HEK293 (cell line): ENCODE results near the gene ASPHD1.

Experiments used
- CTCF ChIA-PET: fragments of 350-600 bp; formaldehyde crosslinking; extraction: SDS; loops from one replicate; lab custom pipeline; 2021; ENCODE audit warnings: antibody characterized with exemption; lab: Yijun Ruan, JAX
- POLR2A ChIA-PET: fragments of 300-600 bp; formaldehyde crosslinking; extraction: SDS; loops from one replicate; lab custom pipeline; 2020; ENCODE audit warnings: antibody characterized with exemption, inconsistent platforms; lab: Yijun Ruan, JAX
- H3K27ac ChIP-seq: fragments of 200-500 bp; sonication (Bioruptor generic); 2 replicates; pipeline ENCODE4 v1.5.1; 2014; ENCODE audit warnings: low read depth, low read length, control low read depth, inconsistent platforms; ENCODE audit errors: extremely low read depth
- H3K36me3 ChIP-seq, 2 experiments: fragments of 200-500 bp in 1 of 2; sonication (Bioruptor generic) in 1 of 2; 1 replicate in 1 of 2; 2 replicates in 1 of 2; pipeline ENCODE4 v1.5.1; 2014 to 2017; ENCODE audit warnings: inconsistent platforms in 2 of 2, low read length in 2 of 2; ENCODE audit not compliant: control insufficient read depth in 2 of 2, insufficient read depth in 1 of 2
- H3K4me1 ChIP-seq: fragments of 200-500 bp; sonication (Bioruptor generic); 2 replicates; pipeline ENCODE4 v1.5.1; 2014; ENCODE audit warnings: mild to moderate bottlenecking, low read length, inconsistent platforms; ENCODE audit not compliant: control insufficient read depth, insufficient read depth
- H3K4me3 ChIP-seq: 2 replicates; pipeline ENCODE4 v1.5.1; 2011; ENCODE audit warnings: low read depth, mild to moderate bottlenecking, control low read depth, low read length, moderate library complexity
- H3K9me3 ChIP-seq: fragments of 200-500 bp; sonication (Bioruptor generic); 2 replicates; pipeline ENCODE4 v1.5.1; 2014; ENCODE audit warnings: low read depth, low read length, inconsistent platforms; ENCODE audit not compliant: control insufficient read depth, insufficient read depth
- EGR2 ChIP-seq: fragments of 450-650 bp; formaldehyde crosslinking; IDR thresholded peaks from 2 replicates; pipeline ENCODE4 v1.5.1; 2016; ENCODE audit warnings: low read depth, missing biosample characterization, missing genetic modification characterization
- GLI2 ChIP-seq: fragments of 450-650 bp; formaldehyde crosslinking; IDR thresholded peaks from 2 replicates; pipeline ENCODE4; 2017; ENCODE audit warnings: missing biosample characterization, missing genetic modification characterization, low read depth, borderline replicate concordance
- GLIS2 ChIP-seq: fragments of 450-650 bp; formaldehyde crosslinking; IDR thresholded peaks from 2 replicates; pipeline ENCODE4 v1.5.1; 2016; ENCODE audit warnings: missing biosample characterization, missing genetic modification characterization
- PBX3 ChIP-seq: sonication (generic); formaldehyde crosslinking; IDR thresholded peaks from 2 replicates; pipeline ENCODE4 v1.8.1; 2022; ENCODE audit warnings: mild to moderate bottlenecking, moderate library complexity, missing genetic modification reagents
- REPIN1 ChIP-seq: fragments of 450-650 bp; formaldehyde crosslinking; IDR thresholded peaks from 2 replicates; pipeline ENCODE4 v1.5.1; 2017; ENCODE audit warnings: missing biosample characterization, missing genetic modification characterization, low read depth
- TRIM28 ChIP-seq: IDR thresholded peaks from 2 replicates; pipeline ENCODE4 v1.6.1; 2011; ENCODE audit warnings: low read length, control low read depth, borderline replicate concordance
- YY1 ChIP-seq: fragments of 450-650 bp; formaldehyde crosslinking; IDR thresholded peaks from 2 replicates; pipeline ENCODE4 v1.5.1; 2018; ENCODE audit warnings: missing biosample characterization, missing genetic modification characterization
- ZBTB20 ChIP-seq: fragments of 450-650 bp; formaldehyde crosslinking; IDR thresholded peaks from 2 replicates; pipeline ENCODE4 v1.5.1; 2016; ENCODE audit warnings: missing biosample characterization, missing genetic modification characterization
- ZIC2 ChIP-seq: fragments of 450-650 bp; formaldehyde crosslinking; IDR thresholded peaks from 2 replicates; pipeline ENCODE4 v1.5.1; 2016; ENCODE audit warnings: missing biosample characterization, missing genetic modification characterization
- ZNF223 ChIP-seq: fragments of 450-650 bp; formaldehyde crosslinking; IDR thresholded peaks from 2 replicates; pipeline ENCODE4 v1.5.1; 2016; ENCODE audit warnings: missing biosample characterization, missing genetic modification characterization
- ZNF292 ChIP-seq: fragments of 450-650 bp; formaldehyde crosslinking; IDR thresholded peaks from 2 replicates; pipeline ENCODE4 v1.5.1; 2016; ENCODE audit warnings: low read depth, missing biosample characterization, missing genetic modification characterization, borderline replicate concordance
- ZNF335 ChIP-seq: fragments of 450-650 bp; formaldehyde crosslinking; conservative IDR thresholded peaks from 2 replicates; pipeline ENCODE4 v1.5.1; 2016; ENCODE audit warnings: missing biosample characterization, missing genetic modification characterization
- ZNF366 ChIP-seq: fragments of 450-650 bp; formaldehyde crosslinking; conservative IDR thresholded peaks from 2 replicates; pipeline ENCODE4 v1.5.1; 2016; ENCODE audit warnings: missing biosample characterization, missing genetic modification characterization
- ZNF561 ChIP-seq: fragments of 450-650 bp; IDR thresholded peaks from 2 replicates; pipeline ENCODE4 v1.5.1; 2018; ENCODE audit warnings: missing biosample characterization, missing genetic modification characterization, borderline replicate concordance
- ZNF600 ChIP-seq: fragments of 450-650 bp; formaldehyde crosslinking; IDR thresholded peaks from 2 replicates; pipeline ENCODE4 v1.5.1; 2016; ENCODE audit warnings: missing biosample characterization, missing genetic modification characterization
- TF ChIP-seq, protein P1 (sequence below): fragments of 450-650 bp; formaldehyde crosslinking; IDR thresholded peaks from 2 replicates; pipeline ENCODE4 v1.5.1; 2017; ENCODE audit warnings: missing biosample characterization, missing genetic modification characterization
- TF ChIP-seq, protein P2 (sequence below): fragments of 450-650 bp; formaldehyde crosslinking; IDR thresholded peaks from 2 replicates; pipeline ENCODE4 v1.5.1; 2016; ENCODE audit warnings: missing biosample characterization, missing genetic modification characterization
- TF ChIP-seq, protein P3 (sequence below): fragments of 450-650 bp; formaldehyde crosslinking; IDR thresholded peaks from 2 replicates; pipeline ENCODE4 v1.5.1; 2016; ENCODE audit warnings: missing biosample characterization, missing genetic modification characterization

The ASPHD1 gene

GRCh38 chr16:29858974-29859373, 41.3 kb upstream of the ASPHD1 start:
- Histone ChIP-seq H3K36me3 (peaks cover 4 to 37% of the 10 kb centered on the region in 2 experiments; a peak in 2 of 3 replicates), H3K9me3 (no peaks in the 10 kb centered on the region), H3K4me3 (no peak overlapping the region), H3K4me1 (no peaks in the 10 kb centered on the region), H3K27ac (no peak overlapping the region)
- TF ChIP-seq ZNF223 (tag by site-specific recombination) (no peak), ZIC2 (tag by site-specific recombination) (peak; percentile 16)
- POLR2A ChIA-PET, result interaction anchor here (1.0 kb wide), 1 partner anchor 67 kb away, joined by 3 read pairs; the partner anchor contains the start of gene KCTD13
- CTCF ChIA-PET, result interaction anchor here (6.4 kb wide), 1 partner anchor 10 kb away, joined by 58 read pairs; no protein-coding TSS in a partner anchor

DNA sequence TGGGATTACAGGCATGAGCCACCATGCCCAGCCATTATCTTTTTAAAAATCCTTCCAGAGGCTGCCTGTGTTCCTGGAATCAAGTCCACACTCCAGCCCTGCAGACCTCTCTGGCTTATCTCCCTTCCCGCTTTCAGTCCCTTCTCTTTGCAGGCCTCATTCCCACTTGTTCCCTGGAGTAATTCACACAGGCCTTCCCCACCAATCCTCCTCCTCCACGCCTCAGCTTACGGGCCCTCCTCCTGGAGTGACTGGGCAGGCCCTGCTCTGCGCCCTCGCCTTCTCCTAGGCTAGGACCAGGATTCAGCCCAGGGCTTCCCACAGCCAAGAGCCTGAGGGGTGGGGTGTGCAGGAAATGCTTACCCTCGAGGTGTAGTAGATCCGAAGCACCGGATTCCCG, 40.1 kb upstream of the ASPHD1 start:
- no peaks in the 10 kb centered on the region for H3K4me1 ChIP-seq
- H3K27ac ChIP-seq, result no peak overlapping the region
- ChIA-PET CTCF (interaction anchor here (0.6 to 6.4 kb wide), 2 partner anchors 11 to 56 kb away, joined by 3 to 58 read pairs; no protein-coding TSS in a partner anchor), POLR2A (interaction anchor here (0.9 kb wide), 1 partner anchor 135 kb away, joined by 3 read pairs; the partner anchor contains the start of genes HIRIP3 and INO80E)
- TF ChIP-seq GLIS2 (tag by site-specific recombination) (no peak), REPIN1 (tag by site-specific recombination) (no peak), ZNF366 (no peak), ZNF561 (tag by site-specific recombination) (no peak)
- TF ChIP-seq, protein P1, sequence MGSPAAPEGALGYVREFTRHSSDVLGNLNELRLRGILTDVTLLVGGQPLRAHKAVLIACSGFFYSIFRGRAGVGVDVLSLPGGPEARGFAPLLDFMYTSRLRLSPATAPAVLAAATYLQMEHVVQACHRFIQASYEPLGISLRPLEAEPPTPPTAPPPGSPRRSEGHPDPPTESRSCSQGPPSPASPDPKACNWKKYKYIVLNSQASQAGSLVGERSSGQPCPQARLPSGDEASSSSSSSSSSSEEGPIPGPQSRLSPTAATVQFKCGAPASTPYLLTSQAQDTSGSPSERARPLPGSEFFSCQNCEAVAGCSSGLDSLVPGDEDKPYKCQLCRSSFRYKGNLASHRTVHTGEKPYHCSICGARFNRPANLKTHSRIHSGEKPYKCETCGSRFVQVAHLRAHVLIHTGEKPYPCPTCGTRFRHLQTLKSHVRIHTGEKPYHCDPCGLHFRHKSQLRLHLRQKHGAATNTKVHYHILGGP (tag by site-specific recombination), result no peak
- H3K36me3 ChIP-seq, result peaks cover 4 to 37% of the 10 kb centered on the region in 2 experiments; a peak in 2 of 3 replicates
- no peak overlapping the region for H3K4me3 ChIP-seq
- H3K9me3 ChIP-seq, result no peaks in the 10 kb centered on the region

- CTCF ChIA-PET, result interaction anchor here (1.5 to 6.4 kb wide), 2 partner anchors 11 to 13 kb away, joined by 4 to 58 read pairs; no protein-coding TSS in a partner anchor
- POLR2A ChIA-PET, result interaction anchor here (0.6 to 1.5 kb wide), 4 partner anchors 37 to 111 kb away, joined by 3 to 7 read pairs (median 5); partner anchors contain the start of genes SEZ6L2 and TMEM219
- H3K9me3 ChIP-seq, result no peaks in the 10 kb centered on the region
- peak overlapping the region; percentile 95 for H3K4me3 ChIP-seq
- peaks cover 4 to 37% of the 10 kb centered on the region in 2 experiments; a peak in 2 of 3 replicates for H3K36me3 ChIP-seq
- peak overlapping the region; percentile 93; the same call in 1 of the 2 replicates for H3K27ac ChIP-seq
- TF ChIP-seq, protein P2, sequence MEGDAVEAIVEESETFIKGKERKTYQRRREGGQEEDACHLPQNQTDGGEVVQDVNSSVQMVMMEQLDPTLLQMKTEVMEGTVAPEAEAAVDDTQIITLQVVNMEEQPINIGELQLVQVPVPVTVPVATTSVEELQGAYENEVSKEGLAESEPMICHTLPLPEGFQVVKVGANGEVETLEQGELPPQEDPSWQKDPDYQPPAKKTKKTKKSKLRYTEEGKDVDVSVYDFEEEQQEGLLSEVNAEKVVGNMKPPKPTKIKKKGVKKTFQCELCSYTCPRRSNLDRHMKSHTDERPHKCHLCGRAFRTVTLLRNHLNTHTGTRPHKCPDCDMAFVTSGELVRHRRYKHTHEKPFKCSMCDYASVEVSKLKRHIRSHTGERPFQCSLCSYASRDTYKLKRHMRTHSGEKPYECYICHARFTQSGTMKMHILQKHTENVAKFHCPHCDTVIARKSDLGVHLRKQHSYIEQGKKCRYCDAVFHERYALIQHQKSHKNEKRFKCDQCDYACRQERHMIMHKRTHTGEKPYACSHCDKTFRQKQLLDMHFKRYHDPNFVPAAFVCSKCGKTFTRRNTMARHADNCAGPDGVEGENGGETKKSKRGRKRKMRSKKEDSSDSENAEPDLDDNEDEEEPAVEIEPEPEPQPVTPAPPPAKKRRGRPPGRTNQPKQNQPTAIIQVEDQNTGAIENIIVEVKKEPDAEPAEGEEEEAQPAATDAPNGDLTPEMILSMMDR, result peak; percentile 80
- TF ChIP-seq, protein P3, sequence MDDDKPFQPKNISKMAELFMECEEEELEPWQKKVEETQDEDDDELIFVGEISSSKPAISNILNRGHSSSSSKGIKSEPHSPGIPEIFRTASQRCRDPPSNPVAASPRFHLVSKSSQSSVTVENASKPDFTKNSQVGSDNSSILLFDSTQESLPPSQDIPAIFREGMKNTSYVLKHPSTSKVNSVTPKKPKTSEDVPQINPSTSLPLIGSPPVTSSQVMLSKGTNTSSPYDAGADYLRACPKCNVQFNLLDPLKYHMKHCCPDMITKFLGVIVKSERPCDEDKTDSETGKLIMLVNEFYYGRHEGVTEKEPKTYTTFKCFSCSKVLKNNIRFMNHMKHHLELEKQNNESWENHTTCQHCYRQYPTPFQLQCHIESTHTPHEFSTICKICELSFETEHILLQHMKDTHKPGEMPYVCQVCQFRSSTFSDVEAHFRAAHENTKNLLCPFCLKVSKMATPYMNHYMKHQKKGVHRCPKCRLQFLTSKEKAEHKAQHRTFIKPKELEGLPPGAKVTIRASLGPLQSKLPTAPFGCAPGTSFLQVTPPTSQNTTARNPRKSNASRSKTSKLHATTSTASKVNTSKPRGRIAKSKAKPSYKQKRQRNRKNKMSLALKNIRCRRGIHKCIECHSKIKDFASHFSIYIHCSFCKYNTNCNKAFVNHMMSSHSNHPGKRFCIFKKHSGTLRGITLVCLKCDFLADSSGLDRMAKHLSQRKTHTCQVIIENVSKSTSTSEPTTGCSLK, result no peak
- TF ChIP-seq ZNF335 (tag by site-specific recombination) (peak; percentile 99), EGR2 (tag by site-specific recombination) (no peak), ZNF600 (tag by site-specific recombination) (0 out of 2 replicates have a peak, but pooled peaks have one; percentile 13), ZNF292 (tag by site-specific recombination) (no peak), PBX3 (0 out of 2 replicates have a peak, but pooled peaks have one; percentile 31), TRIM28 (no peak), ZNF223 (tag by site-specific recombination) (no peak), GLI2 (no peak), YY1 (tag by site-specific recombination) (no peak), ZBTB20 (tag by site-specific recombination) (peak; percentile 75; the same call in 1 of the 2 replicates)
- TF ChIP-seq, all 188 proteins: peak for 5
- H3K4me1 ChIP-seq, result no peaks in the 10 kb centered on the region
Measured at GRCh38 chr16:29862383-29862883, 37.9 kb upstream of the ASPHD1 start.
